PC-9 (cell line): ENCODE results near the gene EYA3.

Experiments used
- CTCF ChIP-seq: fragments of 200-600 bp; sonication (generic); conservative IDR thresholded peaks from 2 replicates; pipeline ENCODE4 v1.6.1; 2017; ENCODE audit warnings: mixed run types, antibody characterized with exemption, mild to moderate bottlenecking, moderate library complexity
- EZH2 ChIP-seq: fragments of 200-600 bp; sonication (generic); IDR thresholded peaks from 2 replicates; pipeline ENCODE4 v1.8.0; 2017; ENCODE audit warnings: antibody characterized with exemption, low read depth

- TF ChIP-seq CTCF (no peak), EZH2 (no peak)
These were observed 17.5 kb downstream of the EYA3 start for GRCh38 chr1:28070725-28071593.
